Measurements from ENCODE around the gene LRRC74A. TPM values are rescaled to one million over a fixed set of nuclear protein-coding genes. Genes with fewer than 3 reads are reported as not detected.

Gene LRRC74A
- total and polyA plus RNA-seq, 2 donors (not counting 3 experiments of a cell fraction or from before 2014, with no cell fraction given) = not detected

DNA sequence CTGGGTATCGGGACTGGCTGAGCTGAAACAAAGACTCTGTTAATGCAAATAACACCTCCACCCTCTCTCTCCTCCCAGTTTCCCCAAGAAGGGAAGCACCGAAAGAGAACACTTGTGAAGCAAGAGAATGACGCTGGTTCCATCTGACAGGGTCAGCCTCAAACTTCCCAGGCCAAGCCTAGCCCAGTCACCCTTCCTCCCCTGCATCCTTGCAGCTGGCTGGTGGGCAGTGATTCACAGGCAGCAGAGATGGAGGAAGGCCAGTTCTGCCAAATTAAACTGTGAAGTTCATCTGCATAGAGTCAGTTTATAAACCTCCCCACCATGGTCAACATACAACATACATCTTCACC lies 2.8 kb downstream of the LRRC74A start:
- Histone ChIP-seq H3K9me3 (replicated peaks; ENCODE audit: control insufficient read depth, insufficient read depth, low read length) (no peaks in the 10 kb centered on the region), H3K79me2 (ENCODE audit: control insufficient read depth, insufficient read depth, low read length) (no peaks in the 10 kb centered on the region), H3K9me1 (replicated peaks; ENCODE audit: control insufficient read depth, extremely low read depth, insufficient read depth, low read length) (no peaks in the 10 kb centered on the region), H3K4me2 (ENCODE audit: insufficient read depth, low read length) (no peak overlapping the region), H2AFZ (ENCODE audit: low read depth, low read length) (peak overlapping the region; percentile 23), H3K9ac (replicated peaks; ENCODE audit: extremely low read depth, insufficient read depth, low read length) (no peak overlapping the region), H3K36me3 (ENCODE audit: control insufficient read depth in 2 of 2, extremely low read depth in 1 of 2, insufficient read depth in 2 of 2, low read length in 2 of 2) (no peaks in the 10 kb centered on the region), H4K20me1 (replicated peaks; ENCODE audit: control insufficient read depth, extremely low read depth, insufficient read depth, low read length) (no peaks in the 10 kb centered on the region), H3K27me3 (ENCODE audit: control insufficient read depth in 2 of 2, insufficient read depth in 2 of 2, low read length in 2 of 2) (no peaks in the 10 kb centered on the region), H3K4me1 (ENCODE audit: control insufficient read depth, extremely low read depth, insufficient read depth, low read length) (no peaks in the 10 kb centered on the region), H3K4me3 (replicated peaks in 1 of 3; ENCODE audit: insufficient read depth in 1 of 3, low read depth in 1 of 3, low read length in 3 of 3) (no peak overlapping the region), H3K27ac (ENCODE audit: insufficient read depth, low read depth, low read length) (no peak overlapping the region)
- no peak for FAIRE-seq
- dilution Hi-C loops (cut with MboI; ENCODE audit: extremely low pct_ligation_motif_present, low sequenced_read_pairs) (no loop called here), intact Hi-C loops (cut with micrococcal nuclease) (no loop called here)
- BruUV-seq (replicated peaks) = no TSS peak
- peak; percentile 33 for DNase-seq (ENCODE audit: low read depth, low spot score)
- CTCF ChIA-PET = interaction anchor here (1.4 kb wide), 1 partner anchor 42 kb away, joined by 3 read pairs; no protein-coding TSS in a partner anchor
- peak; percentile 40 for TF ChIP-seq FOS (IDR thresholded peaks at IDR 0.05; ENCODE audit: borderline replicate concordance, insufficient read depth, low read length)
- no peak for TF ChIP-seq MAX (IDR thresholded peaks at IDR 0.05; ENCODE audit: insufficient read depth, insufficient read length)
- POLR2A ChIA-PET = no interaction called here

DNA sequence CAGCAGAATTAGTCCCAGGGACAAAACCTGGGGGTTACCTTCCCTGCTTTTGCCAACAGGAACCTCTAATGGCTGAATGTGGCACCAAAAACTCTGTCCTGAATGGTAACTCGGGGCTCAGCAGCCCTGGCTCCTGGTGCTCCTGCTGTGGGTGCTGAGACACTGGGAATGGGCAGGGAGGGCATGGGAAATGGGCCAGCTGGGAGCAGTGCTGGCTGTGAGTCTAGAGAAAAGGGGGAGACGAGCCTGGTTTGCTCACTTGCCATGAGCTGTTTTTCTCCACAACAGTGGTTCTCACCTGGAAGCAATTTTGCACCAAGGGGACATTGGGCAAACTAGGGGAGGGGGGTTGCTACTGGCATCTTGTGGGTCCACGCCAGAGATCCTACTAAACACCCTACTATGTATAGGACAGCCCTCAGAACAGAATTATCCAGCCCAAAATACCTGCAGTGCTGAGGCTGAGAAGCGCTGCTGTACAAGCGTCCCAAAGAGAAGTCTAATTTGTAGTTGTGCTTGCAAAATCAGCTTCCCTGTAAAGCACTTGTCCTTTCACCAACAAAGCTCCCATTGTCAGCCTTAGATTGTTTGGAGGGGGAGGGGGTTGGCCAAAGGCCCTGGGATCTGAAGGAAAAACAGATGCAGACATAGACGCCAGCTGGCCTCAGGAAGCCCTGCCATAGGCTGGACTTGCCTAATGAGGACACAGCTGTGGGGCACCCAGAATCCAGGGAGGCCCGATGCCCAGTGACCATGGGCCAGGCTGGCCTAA lies 3.6 kb downstream of the LRRC74A start:
- ChIA-PET CTCF (no interaction called here), POLR2A (no interaction called here)
- no peak overlapping the region for H3K4me2 ChIP-seq (ENCODE audit: insufficient read depth, low read length)

More for the DNA sequence above, 3.6 kb downstream of the LRRC74A start:
- FAIRE-seq = no peak
- H3K79me2 ChIP-seq (ENCODE audit: control insufficient read depth, insufficient read depth, low read length) = no peaks in the 10 kb centered on the region
- no peaks in the 10 kb centered on the region for H3K4me1 ChIP-seq (ENCODE audit: control insufficient read depth, extremely low read depth, insufficient read depth, low read length)
- H3K27ac ChIP-seq (ENCODE audit: insufficient read depth, low read depth, low read length) = no peak overlapping the region
- BruUV-seq (replicated peaks) = no TSS peak
- H3K9ac ChIP-seq (replicated peaks; ENCODE audit: extremely low read depth, insufficient read depth, low read length) = no peak overlapping the region
- DNase-seq (ENCODE audit: low read depth, low spot score) = no peak
- intact Hi-C loops (cut with micrococcal nuclease) = no loop called here
- TF ChIP-seq POLR2AphosphoS5 (IDR thresholded peaks at IDR 0.05; ENCODE audit: insufficient read depth, low read depth, low read length) (no peak), CTCF (IDR thresholded peaks at IDR 0.05; ENCODE audit: extremely low read depth in 1 of 2, insufficient read depth in 1 of 2, low read depth in 1 of 2, low read length in 2 of 2) (no peak), EZH2 (IDR thresholded peaks at IDR 0.05; ENCODE audit: borderline replicate concordance, low read depth, low read length, severe bottlenecking) (no peak), MAX (IDR thresholded peaks at IDR 0.05; ENCODE audit: insufficient read depth, insufficient read length) (no peak), FOS (IDR thresholded peaks at IDR 0.05; ENCODE audit: borderline replicate concordance, insufficient read depth, low read length) (no peak), GATA2 (IDR thresholded peaks at IDR 0.05; ENCODE audit: insufficient read depth, insufficient read length, low read depth, low read length) (no peak), MYC (IDR thresholded peaks at IDR 0.05; ENCODE audit: low read depth, low read length) (no peak), POLR2A (IDR thresholded peaks at IDR 0.05; ENCODE audit: low read depth, low read length) (no peak), JUN (IDR thresholded peaks at IDR 0.05; ENCODE audit: borderline replicate concordance, insufficient read depth, insufficient read length, low read depth) (no peak)
- H2AFZ ChIP-seq (ENCODE audit: low read depth, low read length) = no peak overlapping the region
- no peaks in the 10 kb centered on the region for H3K9me1 ChIP-seq (replicated peaks; ENCODE audit: control insufficient read depth, extremely low read depth, insufficient read depth, low read length)
- H3K9me3 ChIP-seq (replicated peaks; ENCODE audit: control insufficient read depth, insufficient read depth, low read length) = no peaks in the 10 kb centered on the region
- no peaks in the 10 kb centered on the region for H4K20me1 ChIP-seq (replicated peaks; ENCODE audit: control insufficient read depth, extremely low read depth, insufficient read depth, low read length)
- H3K36me3 ChIP-seq (ENCODE audit: control insufficient read depth in 2 of 2, extremely low read depth in 1 of 2, insufficient read depth in 2 of 2, low read length in 2 of 2) = no peaks in the 10 kb centered on the region
- H3K4me3 ChIP-seq (replicated peaks in 1 of 3; ENCODE audit: insufficient read depth in 1 of 3, low read depth in 1 of 3, low read length in 3 of 3) = no peak overlapping the region
- dilution Hi-C loops (cut with MboI; ENCODE audit: extremely low pct_ligation_motif_present, low sequenced_read_pairs) = no loop called here
- H3K27me3 ChIP-seq (ENCODE audit: control insufficient read depth in 2 of 2, insufficient read depth in 2 of 2, low read length in 2 of 2) = peaks cover 0 to 3% of the 10 kb centered on the region in 2 experiments

All from endothelial cell of umbilical vein (primary cell).